ENCODE results near the gene GLA.

Gene GLA

GRCh38 chrX:101407748-101408531 lies at the start of gene GLA, which contains the start of gene HNRNPH2:
GLA (minus strand) TSS chrX:101407925; CDS start chrX:101407903, 22 bp downstream.
HNRNPH2 (plus strand) TSS chrX:101408222; CDS start chrX:101411989, 3,767 bp downstream.
- DNase-seq (ENCODE audit: low spot score): peak; percentile 89

DNA sequence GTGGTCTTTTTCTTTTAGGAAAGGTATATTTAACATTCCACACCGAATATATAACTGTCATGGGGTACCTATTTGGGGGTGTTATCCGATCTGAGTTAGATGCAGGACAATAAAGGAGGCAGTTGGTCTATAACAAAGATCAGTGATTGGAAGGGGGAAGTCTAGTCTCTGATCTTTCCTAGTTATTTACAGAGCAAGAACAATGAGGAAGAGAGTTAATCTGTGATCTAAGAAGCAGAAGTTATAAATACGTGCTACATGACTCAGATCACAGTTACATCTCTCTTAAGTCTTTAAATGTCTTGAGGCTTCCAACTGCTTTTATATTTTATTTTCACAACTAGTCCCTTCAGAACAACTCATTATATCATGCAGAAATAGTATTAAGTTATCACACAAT lies 44.3 kb upstream of the GLA start:
- no peak for DNase-seq (ENCODE audit: low spot score)

DNA sequence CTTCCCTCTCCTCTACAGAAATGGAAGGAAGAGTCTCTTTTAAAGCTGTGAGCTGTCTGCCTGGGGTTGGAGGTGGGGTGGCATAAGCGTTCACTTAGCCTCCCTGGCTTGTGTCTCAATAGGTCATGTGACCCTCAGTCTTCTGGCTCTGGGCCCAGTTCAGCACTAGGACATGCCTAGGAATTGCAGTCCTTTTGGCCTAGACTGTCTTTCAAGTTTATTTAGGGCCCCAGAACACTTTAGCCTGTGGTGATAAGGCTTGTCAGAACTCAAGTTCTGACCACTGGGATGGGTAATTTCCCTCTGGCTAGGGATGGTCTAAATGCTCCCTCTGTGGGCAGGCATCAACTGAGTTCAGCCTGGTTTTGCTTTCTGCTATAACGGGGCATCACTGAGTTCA lies 43.2 kb upstream of the GLA start:
- no peak for DNase-seq (ENCODE audit: low spot score)

- DNase-seq (ENCODE audit: low spot score): no peak
Measured at GRCh38 chrX:101450085-101450484, 42.4 kb upstream of the GLA start.

- DNase-seq (ENCODE audit: low spot score): no peak
Measured at GRCh38 chrX:101449279-101449678, 41.6 kb upstream of the GLA start.

DNA sequence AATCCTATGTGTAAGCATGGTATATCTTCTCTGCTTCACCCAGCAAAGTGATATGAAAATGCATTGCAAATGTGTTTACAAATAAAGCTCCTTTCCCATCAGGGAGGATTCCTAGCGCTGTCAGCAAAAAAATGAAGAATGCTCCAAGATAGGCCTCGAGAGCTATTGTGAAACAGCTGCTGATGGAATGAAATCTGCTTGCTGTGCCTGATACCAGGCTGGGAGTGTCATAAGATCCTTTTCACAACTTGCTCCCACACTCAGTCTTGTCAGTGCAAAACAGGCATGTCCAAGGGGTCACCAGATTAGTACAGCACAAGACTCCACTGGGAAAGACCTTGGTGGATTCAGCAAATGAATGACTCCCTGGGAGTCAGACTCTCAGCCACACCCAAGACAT lies 34.4 kb upstream of the GLA start:
- DNase-seq (ENCODE audit: low spot score): no peak

GRCh38 chrX:101430457-101431078 lies 22.8 kb upstream of the GLA start:
- no peak for DNase-seq (ENCODE audit: low spot score)

GRCh38 chrX:101429934-101430333 lies 22.2 kb upstream of the GLA start:
- no peak for DNase-seq (ENCODE audit: low spot score)

GRCh38 chrX:101427954-101428353 lies 20.2 kb upstream of the GLA start:
- no peak for DNase-seq (ENCODE audit: low spot score)

- DNase-seq (ENCODE audit: low spot score): no peak
Measured at GRCh38 chrX:101419489-101419888, 11.8 kb upstream of the GLA start.

DNA sequence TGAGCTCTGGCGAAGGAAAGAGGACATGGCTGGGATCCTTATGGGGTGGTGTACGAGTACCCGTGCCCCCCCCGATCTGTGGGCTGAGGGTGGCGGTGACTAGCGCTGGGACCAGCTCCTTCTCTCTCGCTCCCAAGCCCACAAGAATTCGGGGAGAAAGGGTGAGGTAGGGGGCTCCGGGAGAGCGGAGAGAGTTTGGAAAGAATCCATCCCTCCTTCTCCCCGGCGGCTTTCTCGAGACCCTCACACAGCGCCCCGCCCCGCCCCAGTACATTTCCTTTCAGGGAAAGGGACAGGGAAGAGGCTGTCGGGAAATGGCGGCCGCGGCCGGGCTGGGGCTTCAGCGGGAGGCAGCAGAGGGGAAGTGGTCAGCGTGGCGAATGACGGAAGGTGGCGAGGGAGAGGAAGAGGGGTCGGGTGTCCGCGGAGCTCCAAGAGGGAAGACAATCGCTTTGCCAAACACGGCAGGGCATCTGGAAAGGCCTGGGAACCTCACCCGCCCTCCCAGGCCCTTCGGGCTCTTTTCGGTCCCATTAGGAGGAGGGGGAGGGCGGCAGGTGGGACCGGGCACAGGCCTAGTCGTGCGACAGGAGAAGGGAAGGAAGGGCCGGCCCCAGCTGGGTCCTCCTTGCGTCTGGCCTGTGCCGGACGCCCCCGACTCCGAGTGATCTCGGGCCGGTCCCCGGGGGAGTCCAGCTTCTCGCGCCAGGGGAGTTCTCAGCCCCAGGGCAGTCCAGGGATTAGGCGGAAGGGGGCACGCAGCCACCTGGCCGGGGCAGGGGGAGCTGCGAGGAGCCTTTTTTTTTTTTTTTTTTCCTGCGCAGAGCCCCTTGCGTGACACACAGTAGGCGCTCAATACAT lies 10.5 kb upstream of the GLA start:
- DNase-seq (ENCODE audit: low spot score): peak; percentile 17

DNA sequence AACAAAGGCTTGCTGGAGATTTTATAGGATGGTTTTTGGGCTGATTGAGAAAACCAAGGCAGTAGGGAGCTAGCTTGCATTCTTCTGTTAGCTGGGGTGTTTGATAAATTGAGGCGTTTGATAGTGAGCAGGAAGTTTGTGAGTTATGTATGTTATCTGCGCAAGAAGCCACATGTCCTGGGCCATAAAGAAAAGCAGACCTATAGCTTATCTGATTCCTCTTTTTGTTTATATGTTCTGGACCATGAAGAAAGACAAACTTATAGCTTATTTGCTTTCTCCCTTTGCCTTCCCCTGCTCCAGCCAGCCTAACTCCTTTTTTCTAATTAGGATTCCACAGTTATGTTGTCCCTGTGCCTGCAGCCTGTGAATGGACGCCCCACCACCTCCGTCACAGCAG lies 9.5 kb upstream of the GLA start:
- DNase-seq (ENCODE audit: low spot score): no peak

DNA sequence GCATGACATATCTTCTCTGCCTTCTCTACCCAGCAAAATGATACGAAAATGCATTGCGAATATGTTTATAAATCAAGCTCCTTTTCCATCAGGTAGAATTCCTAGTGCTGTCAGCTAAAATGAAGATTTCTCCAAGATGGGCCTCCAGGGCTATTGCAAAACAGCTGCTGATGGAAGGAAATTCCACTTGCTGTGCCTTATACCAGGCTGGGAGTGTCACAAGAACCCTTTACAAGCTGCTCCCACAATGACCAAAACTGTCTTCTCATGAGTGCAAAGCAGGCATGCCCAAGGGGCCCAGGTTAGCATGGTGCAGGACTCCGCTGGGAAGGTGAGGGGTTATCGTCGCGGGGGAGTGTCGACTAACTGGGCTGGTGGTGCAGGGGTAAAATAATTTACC lies 9.0 kb upstream of the GLA start:
- DNase-seq (ENCODE audit: low spot score): no peak

GRCh38 chrX:101415180-101416145 lies 7.7 kb upstream of the GLA start:
- peak; percentile 54 for DNase-seq (ENCODE audit: low spot score)

- DNase-seq (ENCODE audit: low spot score): no peak
Measured at GRCh38 chrX:101411984-101412383, 4.3 kb upstream of the GLA start.

- no peak for DNase-seq (ENCODE audit: low spot score)
Measured at GRCh38 chrX:101410461-101410860, 2.7 kb upstream of the GLA start.

- no peak for DNase-seq (ENCODE audit: low spot score)
Measured at GRCh38 chrX:101409043-101409442, 1.3 kb upstream of the GLA start.

GRCh38 chrX:101408532-101408841 lies 762 bp upstream of the GLA start:
- DNase-seq (ENCODE audit: low spot score): no peak

DNA sequence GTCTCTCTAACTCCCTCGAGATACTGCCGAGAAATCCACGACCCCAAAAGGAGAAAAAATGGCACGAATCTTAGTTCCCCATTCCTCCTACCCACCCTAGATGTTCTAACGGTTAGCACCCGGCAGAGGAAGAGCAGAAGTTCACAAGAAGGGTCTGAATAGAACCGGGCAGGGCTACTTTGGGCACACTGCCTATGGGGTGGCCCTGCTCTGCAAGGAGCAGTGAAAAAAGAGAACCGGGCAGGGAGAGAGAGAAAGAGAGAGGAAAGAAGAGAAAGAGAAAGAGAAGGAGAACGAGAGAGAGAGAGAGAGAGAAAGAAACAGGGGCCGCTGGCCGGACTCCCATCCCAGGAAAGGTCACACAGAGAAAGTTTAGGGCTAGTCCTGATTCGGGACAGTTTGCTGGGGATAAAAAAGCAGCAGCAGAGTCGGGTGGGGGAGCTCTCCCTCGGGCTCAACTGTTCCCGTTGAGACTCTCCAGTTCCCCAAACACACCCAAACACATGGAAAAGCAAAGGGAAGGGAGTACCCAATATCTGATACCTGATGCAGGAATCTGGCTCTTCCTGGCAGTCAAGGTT lies 468 bp downstream of the GLA start:
- peak; percentile 7 for DNase-seq (ENCODE audit: low spot score)

- DNase-seq (ENCODE audit: low spot score): no peak
Measured at GRCh38 chrX:101399825-101400224, 7.9 kb downstream of the GLA start.

DNA sequence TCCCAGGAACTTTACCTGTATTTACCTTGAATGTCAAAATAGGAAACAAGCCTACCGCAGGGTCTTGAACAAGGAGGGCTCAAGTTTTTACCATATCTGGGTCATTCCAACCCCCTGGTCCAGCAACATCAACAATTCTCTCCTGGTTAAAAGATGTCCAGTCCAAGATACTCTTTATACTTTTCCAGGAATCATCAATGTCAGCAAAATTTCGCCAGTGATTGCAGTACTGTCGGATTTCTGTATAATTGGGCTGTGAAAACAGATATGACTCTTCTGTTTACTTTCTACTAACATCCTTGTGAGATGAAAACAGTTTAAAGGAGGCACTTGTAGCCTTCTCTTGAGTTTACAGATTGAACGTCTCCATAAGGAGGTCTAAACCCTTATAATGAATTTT lies 9.0 kb downstream of the GLA start:
- no peak for DNase-seq (ENCODE audit: low spot score)
